GM12878 (cell line): ENCODE measurements around the gene IL19. TPM values are rescaled to one million over a fixed set of nuclear protein-coding genes. Genes with fewer than 3 reads are reported as not detected.

Experiments
- ATAC-seq: fragments of 200-7000 bp; cut with Tn5 transposase; 3 replicates; pipeline ENCODE4 v1.9.1; 2020; ENCODE audit warnings: mild to moderate bottlenecking, moderate library complexity
- BruUV-seq: library from RNA; stranded (reverse); fragments of 400-500 nt; replicated peaks from 2 replicates; lab custom pipeline; 2021; lab: Mats Ljungman, UMichigan
- CTCF ChIA-PET: fragments of 300-600 bp; sonication (Branson Sonifier 250); formaldehyde crosslinking; extraction: SDS; loops from one replicate; lab custom pipeline; 2021; ENCODE audit warnings: inconsistent platforms; lab: Yijun Ruan, JAX
- POLR2A ChIA-PET: fragments of 350-600 bp; formaldehyde crosslinking; extraction: SDS; loops from one replicate; lab custom pipeline; 2021; ENCODE audit warnings: inconsistent platforms; lab: Charles Lee
- RAD21 ChIA-PET: fragments of 300-600 bp; sonication (Branson Sonifier 250); formaldehyde crosslinking; loops from one replicate; lab custom pipeline; 2023; ENCODE audit warnings: antibody characterized with exemption; ENCODE audit not compliant: unreplicated experiment; lab: Charles Lee
- SMC1A ChIA-PET: fragments of 300-600 bp; sonication (Branson Sonifier 250); formaldehyde crosslinking; loops from one replicate; lab custom pipeline; 2023; ENCODE audit not compliant: unreplicated experiment, uncharacterized antibody; lab: Charles Lee
- DNase-seq: peaks from one replicate; pipeline ENCODE4 v3.0.0-alpha.2; 2011; ENCODE audit warnings: low read depth, low spot score
- FAIRE-seq: peaks from 3 replicates; lab custom pipeline; 2011; peaks lifted over from hg19 to GRCh38; lab: Jason Lieb, UNC
- H2AFZ ChIP-seq: 2 replicates; pipeline ENCODE4 v1.6.0; 2011; ENCODE audit warnings: low read depth, low read length, control low read depth; ENCODE audit not compliant: control insufficient read depth
- H3K27ac ChIP-seq: 2 replicates; pipeline ENCODE4 v1.5.1; 2011; ENCODE audit warnings: control low read depth; ENCODE audit not compliant: control insufficient read depth, insufficient read depth
- H3K27me3 ChIP-seq, 2 experiments: replicated peaks in 1 of 2; 2 replicates each; pipeline versions ENCODE4 v1.6.0 to v1.6.1; 2011; ENCODE audit warnings: low read length in 1 of 2; ENCODE audit not compliant: control insufficient read depth in 2 of 2, insufficient read depth in 2 of 2
- H3K36me3 ChIP-seq, 2 experiments: 2 replicates each; pipeline ENCODE4 v1.5.1; 2011; ENCODE audit warnings: low read length in 1 of 2; ENCODE audit not compliant: control insufficient read depth in 2 of 2, insufficient read depth in 2 of 2
- H3K4me1 ChIP-seq: 2 replicates; pipeline ENCODE4 v1.6.1; 2011; ENCODE audit warnings: mild to moderate bottlenecking, low read length, moderate library complexity, mixed read lengths; ENCODE audit not compliant: control insufficient read depth, insufficient read depth
- H3K4me2 ChIP-seq: 2 replicates; pipeline ENCODE4 v1.6.0; 2011; ENCODE audit warnings: control low read depth; ENCODE audit not compliant: control insufficient read depth, insufficient read depth
- H3K4me3 ChIP-seq: fragments of 200-600 bp; sonication (generic); 2 replicates; pipeline ENCODE4 v1.5.1; 2016
- H3K79me2 ChIP-seq: 2 replicates; pipeline ENCODE4 v1.6.0; 2011; ENCODE audit warnings: low read length; ENCODE audit not compliant: control insufficient read depth, insufficient read depth
- H3K9ac ChIP-seq: 2 replicates; pipeline ENCODE4 v1.8.0; 2011; ENCODE audit warnings: low read length, control low read depth, mixed read lengths; ENCODE audit not compliant: control insufficient read depth, insufficient read depth
- H3K9me3 ChIP-seq: replicated peaks from 3 replicates; pipeline ENCODE4 v1.5.1; 2011; ENCODE audit warnings: mild to moderate bottlenecking, low read length; ENCODE audit not compliant: control insufficient read depth, insufficient read depth
- H4K20me1 ChIP-seq: 2 replicates; pipeline ENCODE4 v1.6.0; 2011; ENCODE audit not compliant: control insufficient read depth, insufficient read depth
- ATF7 ChIP-seq: fragments of 450-650 bp; IDR thresholded peaks from 2 replicates; pipeline ENCODE4 v1.6.1; 2016; ENCODE audit warnings: low read depth, mild to moderate bottlenecking
- GATAD2B ChIP-seq: fragments of 450-650 bp; conservative IDR thresholded peaks from 2 replicates; pipeline ENCODE4 v1.6.1; 2017; ENCODE audit warnings: low read depth, mild to moderate bottlenecking, moderate library complexity
- MEF2B ChIP-seq: fragments of 450-650 bp; IDR thresholded peaks from 2 replicates; pipeline ENCODE4 v1.6.1; 2018; ENCODE audit warnings: mild to moderate bottlenecking, moderate library complexity; ENCODE audit not compliant: partially characterized antibody, poor library complexity, severe bottlenecking
- MTA2 ChIP-seq: fragments of 450-650 bp; IDR thresholded peaks from 2 replicates; pipeline ENCODE4 v1.6.1; 2016; ENCODE audit warnings: low read depth, mild to moderate bottlenecking, moderate library complexity
- NRF1 ChIP-seq: conservative IDR thresholded peaks from 2 replicates; pipeline ENCODE4 v1.6.1; 2011; ENCODE audit warnings: mild to moderate bottlenecking, low read depth, low read length, improper control_type of control experiment
- RUNX3 ChIP-seq: IDR thresholded peaks from 2 replicates; pipeline ENCODE4 v1.6.1; 2012; ENCODE audit warnings: low read length, inconsistent platforms
- SRF ChIP-seq, 2 experiments: IDR thresholded peaks; 2 replicates each; pipeline ENCODE4 v1.6.1; 2011; ENCODE audit warnings: low read depth in 2 of 2, low read length in 2 of 2, mild to moderate bottlenecking in 1 of 2, moderate library complexity in 1 of 2
- STAT1 ChIP-seq: fragments of 450-650 bp; conservative IDR thresholded peaks from 2 replicates; pipeline ENCODE4 v1.6.1; 2014; ENCODE audit warnings: antibody characterized with exemption, mild to moderate bottlenecking
- TCF3 ChIP-seq: IDR thresholded peaks from 2 replicates; pipeline ENCODE4 v1.6.1; 2012; ENCODE audit warnings: low read depth, mild to moderate bottlenecking, low read length, borderline replicate concordance; ENCODE audit not compliant: insufficient read depth
- WRNIP1 ChIP-seq: IDR thresholded peaks from 2 replicates; pipeline ENCODE4 v1.6.1; 2011; ENCODE audit warnings: low read depth, low read length, improper control_type of control experiment, borderline replicate concordance
- WGBS: methylation state at CpG from one replicate; pipeline ENCODE4 v1.1.6; 2016; ENCODE audit warnings: low lambda C conversion rate; ENCODE audit not compliant: insufficient replicate concordance, insufficient coverage; ENCODE audit errors: missing lambda C conversion rate; 5-methylcytosine and 5-hydroxymethylcytosine counted together
- in situ Hi-C: fragments of 300-500 bp; cut with MboI; formaldehyde crosslinking; loops from 9 replicates; pipeline ENCODE4 v1.14.3; 2018; ENCODE audit warnings: mixed read lengths
- intact Hi-C: fragments of 100-400 bp; cut with micrococcal nuclease; formaldehyde crosslinking; loops from one replicate; pipeline ENCODE4 v1.14.2; 2022; ENCODE audit not compliant: unreplicated experiment
- polyA plus RNA-seq, 11 experiments: library from polyadenylated mRNA; depleted of rRNA in 4 of 11; unstranded in 6 of 11; stranded (reverse) in 5 of 11; fragments of >200 nt; fragmentation: Nextera tagmentation in 4 of 11; fragmentation: Illumina TruSeq in 1 of 11; extraction: Ambion mirVana in 4 of 11; extraction: Trizol in 1 of 11; gene quantifications; 1 replicate in 1 of 11; 2 replicates in 10 of 11; pipeline versions ENCODE4 v1.2.1 to v1.2.3, GENCODE V29; 2011 to 2016; ENCODE audit warnings: inconsistent platforms in 2 of 11, missing spikeins in 2 of 11, low read depth in 1 of 11
- total RNA-seq, 4 experiments: library from RNA; depleted of rRNA in 3 of 4; stranded (reverse); fragments of >200 nt in 3 of 4; fragmentation: Illumina TruSeq in 1 of 4; extraction: Trizol in 1 of 4; gene quantifications; 2 replicates each; pipeline versions ENCODE4 v1.2.1 to v1.2.3, GENCODE V29; 2013 to 2021
- TF ChIP-seq, protein P1 (sequence below): fragments of 450-650 bp; IDR thresholded peaks from 2 replicates; pipeline ENCODE4 v1.6.1; 2016; ENCODE audit warnings: mild to moderate bottlenecking, moderate library complexity, borderline replicate concordance

Gene IL19
- total and polyA plus RNA-seq, 10 of the 15 experiments (the other 5 are each of a cell fraction or from before 2014, with no cell fraction given) = 0.10 to 0.73 (median 0.28) TPM; not detected in 6

- TF ChIP-seq ATF7 = no peak
These were observed 28.7 kb downstream of the IL19 start (continued) for GRCh38 chr1:206799311-206799710.

GRCh38 chr1:206800411-206800810, 29.8 kb downstream of the IL19 start:
- POLR2A ChIA-PET = interaction anchor here (1.2 kb wide), 1 partner anchor 66 kb away, joined by 4 read pairs; no protein-coding TSS in a partner anchor
- CTCF ChIA-PET = interaction anchor here (2.0 to 18.5 kb wide), 5 partner anchors 8 to 188 kb away, joined by 4 to 805 read pairs (median 30); partner anchors contain the start of genes EIF2D, IL10 and IL19
- WGBS = 95% methylated on average over 3 of the region's 3 CpGs
- in situ Hi-C loops (loop anchor here (5.0 kb wide), 1 partner anchor 63 kb away; no protein-coding TSS in a partner anchor), intact Hi-C loops (loop anchor here (10.0 kb wide), 1 partner anchor 196 kb away; no protein-coding TSS in a partner anchor)
- Histone ChIP-seq H3K9me3 (no peaks in the 10 kb centered on the region), H3K36me3 (no peaks in the 10 kb centered on the region), H3K27ac (no peak overlapping the region), H3K79me2 (no peaks in the 10 kb centered on the region), H4K20me1 (no peaks in the 10 kb centered on the region), H3K4me1 (peaks cover 20% of the 10 kb centered on the region), H3K4me3 (no peak overlapping the region), H2AFZ (no peak overlapping the region), H3K9ac (no peak overlapping the region), H3K27me3 (no peaks in the 10 kb centered on the region), H3K4me2 (no peak overlapping the region)
- no peak for ATAC-seq
- FAIRE-seq = no peak
- SMC1A ChIA-PET = interaction anchor here (1.0 to 14.9 kb wide), 5 partner anchors 8 to 65 kb away, joined by 3 to 417 read pairs (median 13); partner anchors contain the start of genes IL10 and IL19
- RAD21 ChIA-PET = interaction anchor here (1.6 to 14.8 kb wide), 5 partner anchors 10 to 112 kb away, joined by 3 to 297 read pairs (median 40); partner anchors contain the start of genes IL10 and IL19
- no TSS peak for BruUV-seq
- no peak for DNase-seq
- TF ChIP-seq TCF3 (no peak), WRNIP1 (no peak), STAT1 (no peak), GATAD2B (no peak), MEF2B (no peak), MTA2 (no peak), RUNX3 (no peak), SRF (IDR thresholded peaks at IDR 0.05; ENCODE audit: low read depth in 2 of 2, low read length in 2 of 2) (no peak), NRF1 (no peak)
- TF ChIP-seq, protein P1, sequence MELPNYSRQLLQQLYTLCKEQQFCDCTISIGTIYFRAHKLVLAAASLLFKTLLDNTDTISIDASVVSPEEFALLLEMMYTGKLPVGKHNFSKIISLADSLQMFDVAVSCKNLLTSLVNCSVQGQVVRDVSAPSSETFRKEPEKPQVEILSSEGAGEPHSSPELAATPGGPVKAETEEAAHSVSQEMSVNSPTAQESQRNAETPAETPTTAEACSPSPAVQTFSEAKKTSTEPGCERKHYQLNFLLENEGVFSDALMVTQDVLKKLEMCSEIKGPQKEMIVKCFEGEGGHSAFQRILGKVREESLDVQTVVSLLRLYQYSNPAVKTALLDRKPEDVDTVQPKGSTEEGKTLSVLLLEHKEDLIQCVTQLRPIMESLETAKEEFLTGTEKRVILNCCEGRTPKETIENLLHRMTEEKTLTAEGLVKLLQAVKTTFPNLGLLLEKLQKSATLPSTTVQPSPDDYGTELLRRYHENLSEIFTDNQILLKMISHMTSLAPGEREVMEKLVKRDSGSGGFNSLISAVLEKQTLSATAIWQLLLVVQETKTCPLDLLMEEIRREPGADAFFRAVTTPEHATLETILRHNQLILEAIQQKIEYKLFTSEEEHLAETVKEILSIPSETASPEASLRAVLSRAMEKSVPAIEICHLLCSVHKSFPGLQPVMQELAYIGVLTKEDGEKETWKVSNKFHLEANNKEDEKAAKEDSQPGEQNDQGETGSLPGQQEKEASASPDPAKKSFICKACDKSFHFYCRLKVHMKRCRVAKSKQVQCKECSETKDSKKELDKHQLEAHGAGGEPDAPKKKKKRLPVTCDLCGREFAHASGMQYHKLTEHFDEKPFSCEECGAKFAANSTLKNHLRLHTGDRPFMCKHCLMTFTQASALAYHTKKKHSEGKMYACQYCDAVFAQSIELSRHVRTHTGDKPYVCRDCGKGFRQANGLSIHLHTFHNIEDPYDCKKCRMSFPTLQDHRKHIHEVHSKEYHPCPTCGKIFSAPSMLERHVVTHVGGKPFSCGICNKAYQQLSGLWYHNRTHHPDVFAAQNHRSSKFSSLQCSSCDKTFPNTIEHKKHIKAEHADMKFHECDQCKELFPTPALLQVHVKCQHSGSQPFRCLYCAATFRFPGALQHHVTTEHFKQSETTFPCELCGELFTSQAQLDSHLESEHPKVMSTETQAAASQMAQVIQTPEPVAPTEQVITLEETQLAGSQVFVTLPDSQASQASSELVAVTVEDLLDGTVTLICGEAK = no peak
